ENCODE measurements around the gene PHF21A.

GRCh38 chr11:46002189-46002588, 119.1 kb downstream of the PHF21A start:
- TF ChIP-seq, protein P1, sequence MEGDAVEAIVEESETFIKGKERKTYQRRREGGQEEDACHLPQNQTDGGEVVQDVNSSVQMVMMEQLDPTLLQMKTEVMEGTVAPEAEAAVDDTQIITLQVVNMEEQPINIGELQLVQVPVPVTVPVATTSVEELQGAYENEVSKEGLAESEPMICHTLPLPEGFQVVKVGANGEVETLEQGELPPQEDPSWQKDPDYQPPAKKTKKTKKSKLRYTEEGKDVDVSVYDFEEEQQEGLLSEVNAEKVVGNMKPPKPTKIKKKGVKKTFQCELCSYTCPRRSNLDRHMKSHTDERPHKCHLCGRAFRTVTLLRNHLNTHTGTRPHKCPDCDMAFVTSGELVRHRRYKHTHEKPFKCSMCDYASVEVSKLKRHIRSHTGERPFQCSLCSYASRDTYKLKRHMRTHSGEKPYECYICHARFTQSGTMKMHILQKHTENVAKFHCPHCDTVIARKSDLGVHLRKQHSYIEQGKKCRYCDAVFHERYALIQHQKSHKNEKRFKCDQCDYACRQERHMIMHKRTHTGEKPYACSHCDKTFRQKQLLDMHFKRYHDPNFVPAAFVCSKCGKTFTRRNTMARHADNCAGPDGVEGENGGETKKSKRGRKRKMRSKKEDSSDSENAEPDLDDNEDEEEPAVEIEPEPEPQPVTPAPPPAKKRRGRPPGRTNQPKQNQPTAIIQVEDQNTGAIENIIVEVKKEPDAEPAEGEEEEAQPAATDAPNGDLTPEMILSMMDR (conservative IDR thresholded peaks at IDR 0.05; ENCODE audit: low read length) = no peak
- no peak for TF ChIP-seq EZH2phosphoT487 (IDR thresholded peaks at IDR 0.05; ENCODE audit: borderline replicate concordance)
